SK-N-MC (cell line): Measurements from ENCODE around the gene PISD.
"Not testable (repeated sequence)": the region's sequence is repeated elsewhere in the genome, so short reads cannot be mapped to it uniquely, and the experiment has no call there.

ENCODE experiments used
- DNase-seq: peaks from one replicate; pipeline ENCODE4 v3.0.0-alpha.2; 2011; ENCODE audit warnings: low read depth, low spot score
- H3K27ac ChIP-seq: fragments of 200-600 bp; sonication (generic); 2 replicates; pipeline ENCODE4 v1.5.1; 2016; ENCODE audit warnings: mixed run types
- H3K36me3 ChIP-seq: fragments of 200-600 bp; sonication (generic); 2 replicates; pipeline ENCODE4 v1.6.1; 2017; ENCODE audit warnings: antibody characterized with exemption, low read length, mixed read lengths; ENCODE audit not compliant: insufficient read depth
- H3K4me3 ChIP-seq: fragments of 200-600 bp; sonication (generic); 2 replicates; pipeline ENCODE4 v1.5.1; 2016
- H3K9ac ChIP-seq: fragments of 200-600 bp; sonication (generic); 2 replicates; pipeline ENCODE4 v1.8.0; 2017; ENCODE audit warnings: mixed run types, mixed read lengths; ENCODE audit not compliant: insufficient read length
- H3K9me3 ChIP-seq: fragments of 200-600 bp; sonication (generic); 2 replicates; pipeline ENCODE4 v1.6.1; 2017; ENCODE audit warnings: low read depth, mild to moderate bottlenecking, antibody characterized with exemption, low read length, moderate library complexity, mixed read lengths
- EZH2 ChIP-seq: fragments of 200-600 bp; sonication (generic); IDR thresholded peaks from one replicate; pipeline ENCODE4 v1.6.1; 2017; ENCODE audit warnings: antibody characterized with exemption
- FOXP2 ChIP-seq: optimal IDR thresholded peaks from 2 replicates; pipeline ENCODE3; 2011; ENCODE audit warnings: mild to moderate bottlenecking, moderate library complexity; ENCODE audit not compliant: insufficient read depth; ENCODE audit errors: extremely low read length, control extremely low read depth
- POLR2AphosphoS5 ChIP-seq: IDR thresholded peaks from 2 replicates; pipeline ENCODE4 v1.6.1; 2012; ENCODE audit warnings: mild to moderate bottlenecking, low read depth, low read length, borderline replicate concordance

Gene PISD

GRCh38 chr22:31603574-31603973 lies 58.4 kb downstream of the PISD start:
- Histone ChIP-seq H3K9ac (no peak overlapping the region), H3K9me3 (no peaks in the 10 kb centered on the region), H3K4me3 (no peak overlapping the region), H3K36me3 (no peaks in the 10 kb centered on the region), H3K27ac (no peak overlapping the region)
- no peak for DNase-seq
- TF ChIP-seq EZH2, result no peak
- TF ChIP-seq FOXP2, result no peak
- TF ChIP-seq POLR2AphosphoS5, result no peak

GRCh38 chr22:31603081-31603525 lies 58.9 kb downstream of the PISD start:
- Histone ChIP-seq H3K27ac (no peak overlapping the region), H3K9me3 (no peaks in the 10 kb centered on the region), H3K9ac (no peak overlapping the region), H3K36me3 (no peaks in the 10 kb centered on the region), H3K4me3 (no peak overlapping the region)
- DNase-seq, result no peak
- TF ChIP-seq EZH2, result no peak
- TF ChIP-seq POLR2AphosphoS5, result no peak
- TF ChIP-seq FOXP2, result no peak

GRCh38 chr22:31602259-31602952 lies 59.6 kb downstream of the PISD start:
- DNase-seq, result no peak

GRCh38 chr22:31595271-31595670 lies 66.7 kb downstream of the PISD start:
- Histone ChIP-seq H3K9ac (no peak overlapping the region), H3K27ac (no peak overlapping the region)

More at GRCh38 chr22:31602259-31602952, 59.6 kb downstream of the PISD start:
- Histone ChIP-seq H3K9ac (no peak overlapping the region), H3K4me3 (no peak overlapping the region), H3K9me3 (no peaks in the 10 kb centered on the region), H3K36me3 (no peaks in the 10 kb centered on the region), H3K27ac (no peak overlapping the region)
- TF ChIP-seq EZH2 (no peak), FOXP2 (no peak), POLR2AphosphoS5 (no peak)

GRCh38 chr22:31590161-31590560 lies 71.9 kb downstream of the PISD start:
- H3K9ac ChIP-seq, DNase-seq, H3K9me3 ChIP-seq, H3K4me3 ChIP-seq, H3K27ac ChIP-seq: not testable (repeated sequence)
- H3K36me3 ChIP-seq, result peaks cover 26% of the 10 kb centered on the region; the same call in 1 of the 2 replicates

More at GRCh38 chr22:31595271-31595670, 66.7 kb downstream of the PISD start:
- Histone ChIP-seq H3K4me3 (no peak overlapping the region), H3K36me3 (no peaks in the 10 kb centered on the region), H3K9me3 (no peaks in the 10 kb centered on the region)
- TF ChIP-seq POLR2AphosphoS5 (no peak), EZH2 (no peak), FOXP2 (no peak)
- no peak for DNase-seq

- Histone ChIP-seq H3K27ac (no peak overlapping the region), H3K4me3 (no peak overlapping the region), H3K9ac (no peak overlapping the region), H3K9me3 (no peaks in the 10 kb centered on the region), H3K36me3 (peaks cover 33% of the 10 kb centered on the region; the same call in 1 of the 2 replicates)
- TF ChIP-seq POLR2AphosphoS5 (no peak), FOXP2 (no peak), EZH2 (no peak)
- no peak for DNase-seq
Observed at GRCh38 chr22:31588970-31589675, 72.9 kb downstream of the PISD start.

GRCh38 chr22:31586137-31586920 lies 75.7 kb downstream of the PISD start:
- Histone ChIP-seq H3K4me3 (no peak overlapping the region), H3K27ac (no peak overlapping the region), H3K9ac (no peak overlapping the region), H3K36me3 (peaks cover 33% of the 10 kb centered on the region; the same call in 1 of the 2 replicates), H3K9me3 (no peaks in the 10 kb centered on the region)
- no peak for TF ChIP-seq EZH2
- no peak for TF ChIP-seq FOXP2
- no peak for TF ChIP-seq POLR2AphosphoS5
- DNase-seq, result no peak

- DNase-seq, result no peak
- peaks cover 33% of the 10 kb centered on the region; the same call in 1 of the 2 replicates for H3K36me3 ChIP-seq
- H3K9ac ChIP-seq, result no peak overlapping the region
- TF ChIP-seq EZH2 (no peak), POLR2AphosphoS5 (no peak), FOXP2 (no peak)
- H3K9me3 ChIP-seq, result no peaks in the 10 kb centered on the region
- no peak overlapping the region for H3K27ac ChIP-seq
- H3K4me3 ChIP-seq, result no peak overlapping the region
Observed at GRCh38 chr22:31585161-31585859, 76.7 kb downstream of the PISD start.
